GM21367 (cell line): ENCODE results near the gene POMGNT1.
A peak's percentile ranks its signal among the peaks of the same experiment; 100 is the strongest.
"Not testable (repeated sequence)": the region's sequence is repeated elsewhere in the genome, so short reads cannot be mapped to it uniquely, and the experiment has no call there.

Source experiments
- ATAC-seq: cut with Tn5 transposase; IDR thresholded peaks from one replicate; pipeline ENCODE4 v1.9.1; 2021; ENCODE audit not compliant: unreplicated experiment

POMGNT1 gene

GRCh38 chr1:46197964-46198811 is at the start of gene POMGNT1:
TSS of gene POMGNT1 (minus strand) at chr1:46198434. CDS start at chr1:46197821, 613 bp downstream.
- peak; percentile 73 for ATAC-seq

- peak; percentile 88 for ATAC-seq
Observed at GRCh38 chr1:46247436-46248121, 49.3 kb upstream of the POMGNT1 start, which contains the start of gene RAD54L. TSS of gene RAD54L (plus strand) at chr1:46247763. CDS start at chr1:46248406, 643 bp downstream.

GRCh38 chr1:46246548-46247435 is 48.6 kb upstream of the POMGNT1 start:
- ATAC-seq = peak; percentile 45

GRCh38 chr1:46246136-46246535 is 47.9 kb upstream of the POMGNT1 start:
- not testable (repeated sequence) for ATAC-seq

GRCh38 chr1:46244656-46245371 is 46.6 kb upstream of the POMGNT1 start:
- ATAC-seq = no peak

GRCh38 chr1:46243831-46244230 is 45.6 kb upstream of the POMGNT1 start:
- not testable (repeated sequence) for ATAC-seq

GRCh38 chr1:46242918-46243317 is 44.7 kb upstream of the POMGNT1 start:
- ATAC-seq = no peak

GRCh38 chr1:46241733-46242132 is 43.5 kb upstream of the POMGNT1 start:
- not testable (repeated sequence) for ATAC-seq

- ATAC-seq = not testable (repeated sequence)
Observed at GRCh38 chr1:46238865-46239264, 40.6 kb upstream of the POMGNT1 start.

- no peak for ATAC-seq
Observed at GRCh38 chr1:46236882-46237281, 38.6 kb upstream of the POMGNT1 start.

GRCh38 chr1:46231231-46231630 is 33.0 kb upstream of the POMGNT1 start:
- ATAC-seq = not testable (repeated sequence)

GRCh38 chr1:46224966-46225365 is 26.7 kb upstream of the POMGNT1 start:
- no peak for ATAC-seq

GRCh38 chr1:46223472-46223943 is 25.3 kb upstream of the POMGNT1 start:
- no peak for ATAC-seq

GRCh38 chr1:46223055-46223454 is 24.8 kb upstream of the POMGNT1 start:
- not testable (repeated sequence) for ATAC-seq

- ATAC-seq = no peak
Observed at GRCh38 chr1:46221749-46222148, 23.5 kb upstream of the POMGNT1 start.

GRCh38 chr1:46220808-46221207 is 22.6 kb upstream of the POMGNT1 start:
- ATAC-seq = no peak

- ATAC-seq = no peak
Observed at GRCh38 chr1:46219551-46220520, 21.6 kb upstream of the POMGNT1 start.

GRCh38 chr1:46218443-46218842 is 20.2 kb upstream of the POMGNT1 start:
- no peak for ATAC-seq

GRCh38 chr1:46215504-46215903 is 17.3 kb upstream of the POMGNT1 start:
- ATAC-seq = no peak
